ENCODE data around the gene TOP2A.

DNA sequence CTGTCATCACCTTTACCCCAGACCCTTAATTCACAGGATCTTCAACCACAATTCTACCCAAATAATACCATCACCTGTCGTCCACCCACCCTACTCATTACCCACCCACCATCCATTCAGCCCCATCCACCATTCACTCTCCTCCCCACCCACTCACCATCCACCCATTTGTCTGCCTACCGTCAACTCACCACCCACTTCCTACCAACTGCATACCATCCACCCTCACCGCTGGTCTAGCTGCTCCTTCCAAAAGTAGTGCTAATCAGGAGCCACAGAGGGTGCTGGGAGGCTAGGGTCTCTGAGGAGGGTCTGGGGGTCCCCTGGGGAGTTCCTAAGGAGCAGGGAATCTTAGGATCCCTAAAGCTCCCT, 13.5 kb upstream of the TOP2A start:
- TF ChIP-seq, protein P1, sequence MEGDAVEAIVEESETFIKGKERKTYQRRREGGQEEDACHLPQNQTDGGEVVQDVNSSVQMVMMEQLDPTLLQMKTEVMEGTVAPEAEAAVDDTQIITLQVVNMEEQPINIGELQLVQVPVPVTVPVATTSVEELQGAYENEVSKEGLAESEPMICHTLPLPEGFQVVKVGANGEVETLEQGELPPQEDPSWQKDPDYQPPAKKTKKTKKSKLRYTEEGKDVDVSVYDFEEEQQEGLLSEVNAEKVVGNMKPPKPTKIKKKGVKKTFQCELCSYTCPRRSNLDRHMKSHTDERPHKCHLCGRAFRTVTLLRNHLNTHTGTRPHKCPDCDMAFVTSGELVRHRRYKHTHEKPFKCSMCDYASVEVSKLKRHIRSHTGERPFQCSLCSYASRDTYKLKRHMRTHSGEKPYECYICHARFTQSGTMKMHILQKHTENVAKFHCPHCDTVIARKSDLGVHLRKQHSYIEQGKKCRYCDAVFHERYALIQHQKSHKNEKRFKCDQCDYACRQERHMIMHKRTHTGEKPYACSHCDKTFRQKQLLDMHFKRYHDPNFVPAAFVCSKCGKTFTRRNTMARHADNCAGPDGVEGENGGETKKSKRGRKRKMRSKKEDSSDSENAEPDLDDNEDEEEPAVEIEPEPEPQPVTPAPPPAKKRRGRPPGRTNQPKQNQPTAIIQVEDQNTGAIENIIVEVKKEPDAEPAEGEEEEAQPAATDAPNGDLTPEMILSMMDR (IDR thresholded peaks at IDR 0.05), result no peak
- no peak for TF ChIP-seq POLR2A (IDR thresholded peaks at IDR 0.05)

All from testis (tissue), 2 donors.